ENCODE data around the gene ITPKA. TPM values are rescaled to one million over a fixed set of nuclear protein-coding genes. Genes with fewer than 3 reads are reported as not detected.

ITPKA gene
- total RNA-seq (2014; rRNA removed) (7.8 and 16.8 TPM in 2 replicates), Bru-seq, nascent RNA (percentile 54 among the genes with signal in this experiment), BruChase-seq, experiment 1, labeled RNA remaining after a 6-hour chase (percentile 63 among the genes with signal in this experiment), BruChase-seq, experiment 2, labeled RNA remaining after a 2-hour chase (percentile 59 among the genes with signal in this experiment)
- long read RNA-seq, transcript ITPKA-201 (7 exons, 1,824 nt): major isoform, 43 of 52 reads
- long read RNA-seq, partial matches to known transcripts: 2 of 52 reads
- long read RNA-seq, other reads (novel, unspliced or antisense): 5 of 52 reads

GRCh38 chr15:41493205-41493901, at the start of gene ITPKA:
ITPKA (plus strand) TSS chr15:41493874; CDS start chr15:41493928, 54 bp downstream.
- Histone ChIP-seq H3K27ac (ENCODE audit: low read length) (peak within 1 kb of the TSS; percentile 49), H3K9ac (ENCODE audit: low read length) (peak within 1 kb of the TSS; percentile 63), H2AFZ (ENCODE audit: low read length) (peak within 1 kb of the TSS; percentile 95), H4K20me1 (ENCODE audit: low read length) (no peaks in the 10 kb centered on the region), H3K9me2 (replicated peaks; ENCODE audit: low read length) (no peaks in the 10 kb centered on the region), H3K4me2 (ENCODE audit: low read length) (peak within 1 kb of the TSS; percentile 96), H3K9me3 (ENCODE audit: low read length) (no peaks in the 10 kb centered on the region), H3K4me3 (ENCODE audit: low read length) (peak within 1 kb of the TSS; percentile 73), H3K79me2 (ENCODE audit: low read length) (no peaks in the 10 kb centered on the region), H3K4me1 (ENCODE audit: insufficient read depth, low read length) (peaks cover 38% of the 10 kb centered on the region), H3F3A (ENCODE audit: low read length, unreplicated experiment) (no peaks in the 10 kb centered on the region), H3K27me3 (ENCODE audit: low read length) (no peaks in the 10 kb centered on the region), H3K36me3 (ENCODE audit: low read depth, low read length) (no peaks in the 10 kb centered on the region)
- TF ChIP-seq EZH2phosphoT487 (IDR thresholded peaks at IDR 0.05; ENCODE audit: borderline replicate concordance, low read length) (no peak), EZH2 (IDR thresholded peaks at IDR 0.05; ENCODE audit: low read length, unreplicated experiment) (no peak)
- TF ChIP-seq, protein P1, sequence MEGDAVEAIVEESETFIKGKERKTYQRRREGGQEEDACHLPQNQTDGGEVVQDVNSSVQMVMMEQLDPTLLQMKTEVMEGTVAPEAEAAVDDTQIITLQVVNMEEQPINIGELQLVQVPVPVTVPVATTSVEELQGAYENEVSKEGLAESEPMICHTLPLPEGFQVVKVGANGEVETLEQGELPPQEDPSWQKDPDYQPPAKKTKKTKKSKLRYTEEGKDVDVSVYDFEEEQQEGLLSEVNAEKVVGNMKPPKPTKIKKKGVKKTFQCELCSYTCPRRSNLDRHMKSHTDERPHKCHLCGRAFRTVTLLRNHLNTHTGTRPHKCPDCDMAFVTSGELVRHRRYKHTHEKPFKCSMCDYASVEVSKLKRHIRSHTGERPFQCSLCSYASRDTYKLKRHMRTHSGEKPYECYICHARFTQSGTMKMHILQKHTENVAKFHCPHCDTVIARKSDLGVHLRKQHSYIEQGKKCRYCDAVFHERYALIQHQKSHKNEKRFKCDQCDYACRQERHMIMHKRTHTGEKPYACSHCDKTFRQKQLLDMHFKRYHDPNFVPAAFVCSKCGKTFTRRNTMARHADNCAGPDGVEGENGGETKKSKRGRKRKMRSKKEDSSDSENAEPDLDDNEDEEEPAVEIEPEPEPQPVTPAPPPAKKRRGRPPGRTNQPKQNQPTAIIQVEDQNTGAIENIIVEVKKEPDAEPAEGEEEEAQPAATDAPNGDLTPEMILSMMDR (conservative IDR thresholded peaks at IDR 0.05; ENCODE audit: low read depth, low read length): no peak
- POLR2A ChIA-PET (ENCODE audit: unreplicated experiment): interaction anchor here (0.6 to 0.7 kb wide), 2 partner anchors 72 to 471 kb away, joined by 3 to 4 read pairs; no protein-coding TSS in a partner anchor
- ATAC-seq: peak; percentile 65
- intact Hi-C loops (cut with micrococcal nuclease): loop anchor here (10.0 kb wide), 1 partner anchor 51 kb away; the partner anchor contains the start of gene RPAP1
- CTCF ChIA-PET: interaction anchor here (1.0 kb wide), 1 partner anchor 27 kb away, joined by 6 read pairs; no protein-coding TSS in a partner anchor
- DNase-seq: peak; percentile 70
- no TSS peak for BruUV-seq (replicated peaks)

- H3K4me3 ChIP-seq (ENCODE audit: low read length): no peak overlapping the region
- H3K4me2 ChIP-seq (ENCODE audit: low read length): no peak overlapping the region
- no peak overlapping the region for H3K9ac ChIP-seq (ENCODE audit: low read length)
- no peaks in the 10 kb centered on the region for H3F3A ChIP-seq (ENCODE audit: low read length, unreplicated experiment)
- no peaks in the 10 kb centered on the region for H3K9me3 ChIP-seq (ENCODE audit: low read length)
- DNase-seq: no peak
- no peaks in the 10 kb centered on the region for H3K4me1 ChIP-seq (ENCODE audit: insufficient read depth, low read length)
- TF ChIP-seq EZH2 (IDR thresholded peaks at IDR 0.05; ENCODE audit: low read length, unreplicated experiment) (no peak), EZH2phosphoT487 (IDR thresholded peaks at IDR 0.05; ENCODE audit: borderline replicate concordance, low read length) (no peak)
- TF ChIP-seq, protein P1 (conservative IDR thresholded peaks at IDR 0.05; ENCODE audit: low read depth, low read length): no peak
- H3K36me3 ChIP-seq (ENCODE audit: low read depth, low read length): peaks cover 13% of the 10 kb centered on the region; the same call in 1 of the 2 replicates
- no peak overlapping the region for H3K27ac ChIP-seq (ENCODE audit: low read length)
- H3K9me2 ChIP-seq (replicated peaks; ENCODE audit: low read length): no peaks in the 10 kb centered on the region
- intact Hi-C loops (cut with micrococcal nuclease): no loop called here
- no peaks in the 10 kb centered on the region for H3K27me3 ChIP-seq (ENCODE audit: low read length)
- H3K79me2 ChIP-seq (ENCODE audit: low read length): peaks cover 7% of the 10 kb centered on the region; the same call in 1 of the 2 replicates
- ChIA-PET POLR2A (ENCODE audit: unreplicated experiment) (no interaction called here), CTCF (no interaction called here)
- no peak for ATAC-seq
- no TSS peak for BruUV-seq (replicated peaks)
- no peak overlapping the region for H2AFZ ChIP-seq (ENCODE audit: low read length)
- H4K20me1 ChIP-seq (ENCODE audit: low read length): no peaks in the 10 kb centered on the region; the same call in 1 of the 2 replicates
Measured at GRCh38 chr15:41445399-41445798, 48.3 kb upstream of the ITPKA start.

All from PC-3 (cell line).